ENCODE measurements around the gene PRKG2. TPM values are rescaled to one million over a fixed set of nuclear protein-coding genes. Genes with fewer than 3 reads are reported as not detected.

The PRKG2 gene
- total RNA-seq, 1 donor from 2014 or later, result 2.9 TPM

- Mint-ChIP-seq H3K27me3 (no peaks in the 10 kb centered on the region), H3K9me3 (ENCODE audit: low read depth) (peaks cover 20% of the 10 kb centered on the region), H3K4me1 (ENCODE audit: low read depth) (no peaks in the 10 kb centered on the region), H3K36me3 (ENCODE audit: insufficient read depth) (peaks cover 6% of the 10 kb centered on the region), H3K27ac (no peak overlapping the region), H3K4me3 (ENCODE audit: low read depth) (no peak overlapping the region)
- TF ChIP-seq CTCF (IDR thresholded peaks at IDR 0.05; ENCODE audit: unreplicated experiment), result no peak
- DNase-seq (ENCODE audit: low spot score, unreplicated experiment), result no peak
Measured at GRCh38 chr4:81084634-81085033, 130.4 kb downstream of the PRKG2 start.

- H3K4me3 Mint-ChIP-seq (ENCODE audit: low read depth), result no peak overlapping the region
- no peaks in the 10 kb centered on the region for H3K27me3 Mint-ChIP-seq
- no peak for DNase-seq (ENCODE audit: low spot score, unreplicated experiment)
- TF ChIP-seq CTCF (IDR thresholded peaks at IDR 0.05; ENCODE audit: unreplicated experiment), result no peak
- no peak overlapping the region for H3K27ac Mint-ChIP-seq
- H3K4me1 Mint-ChIP-seq (ENCODE audit: low read depth), result no peaks in the 10 kb centered on the region
- H3K9me3 Mint-ChIP-seq (ENCODE audit: low read depth), result peaks cover 20% of the 10 kb centered on the region
- peaks cover 6% of the 10 kb centered on the region for H3K36me3 Mint-ChIP-seq (ENCODE audit: insufficient read depth)
Measured at GRCh38 chr4:81084029-81084428, 131.0 kb downstream of the PRKG2 start.

GRCh38 chr4:81081156-81081555, 133.9 kb downstream of the PRKG2 start:
- Mint-ChIP-seq H3K4me3 (ENCODE audit: low read depth) (no peak overlapping the region), H3K27me3 (no peaks in the 10 kb centered on the region), H3K36me3 (ENCODE audit: insufficient read depth) (peaks cover 6% of the 10 kb centered on the region), H3K9me3 (ENCODE audit: low read depth) (peaks cover 20% of the 10 kb centered on the region), H3K27ac (no peak overlapping the region), H3K4me1 (ENCODE audit: low read depth) (no peaks in the 10 kb centered on the region)
- TF ChIP-seq CTCF (IDR thresholded peaks at IDR 0.05; ENCODE audit: unreplicated experiment), result no peak
- no peak for DNase-seq (ENCODE audit: low spot score, unreplicated experiment)

- no peaks in the 10 kb centered on the region for H3K36me3 Mint-ChIP-seq (ENCODE audit: insufficient read depth)
- no peak overlapping the region for H3K4me3 Mint-ChIP-seq (ENCODE audit: low read depth)
- H3K27ac Mint-ChIP-seq, result no peak overlapping the region
- peaks cover 4% of the 10 kb centered on the region for H3K4me1 Mint-ChIP-seq (ENCODE audit: low read depth)
- peaks cover 6% of the 10 kb centered on the region for H3K27me3 Mint-ChIP-seq
- H3K9me3 Mint-ChIP-seq (ENCODE audit: low read depth), result no peaks in the 10 kb centered on the region
- TF ChIP-seq CTCF (IDR thresholded peaks at IDR 0.05; ENCODE audit: unreplicated experiment), result no peak
- DNase-seq (ENCODE audit: low spot score, unreplicated experiment), result no peak
Measured at GRCh38 chr4:81071013-81071412, 144.0 kb downstream of the PRKG2 start.

GRCh38 chr4:81069706-81070331, 145.2 kb downstream of the PRKG2 start:
- Mint-ChIP-seq H3K27me3 (peaks cover 6% of the 10 kb centered on the region), H3K36me3 (ENCODE audit: insufficient read depth) (no peaks in the 10 kb centered on the region), H3K9me3 (ENCODE audit: low read depth) (no peaks in the 10 kb centered on the region), H3K27ac (peak overlapping the region; percentile 70), H3K4me1 (ENCODE audit: low read depth) (peaks cover 5% of the 10 kb centered on the region), H3K4me3 (ENCODE audit: low read depth) (no peak overlapping the region)
- DNase-seq (ENCODE audit: low spot score, unreplicated experiment), result peak; percentile 53
- TF ChIP-seq CTCF (IDR thresholded peaks at IDR 0.05; ENCODE audit: unreplicated experiment), result peak; percentile 96

All from progenitor cell of endocrine pancreas (in vitro differentiated cells).